IMR-90 (cell line): Measurements from ENCODE around the gene SETD9. TPM values are rescaled to one million over a fixed set of nuclear protein-coding genes. Genes with fewer than 3 reads are reported as not detected.
A peak's percentile ranks its signal among the peaks of the same experiment; 100 is the strongest.

ENCODE experiments used
- ATAC-seq: fragments of 200-7000 bp; cut with Tn5 transposase; 2 replicates; pipeline ENCODE4 v1.9.1; 2020; ENCODE audit warnings: low read depth, mild to moderate bottlenecking, moderate library complexity
- BruUV-seq: library from RNA; stranded (reverse); fragments of 400-500 nt; replicated peaks from 2 replicates; lab custom pipeline; 2021; lab: Mats Ljungman, UMichigan
- CTCF ChIA-PET: fragments of 300-600 bp; formaldehyde crosslinking; extraction: SDS; loops from one replicate; lab custom pipeline; 2021; ENCODE audit warnings: antibody characterized with exemption; lab: Yijun Ruan, JAX
- POLR2A ChIA-PET: fragments of 300-600 bp; sonication (Branson Sonifier 250); formaldehyde crosslinking; loops from one replicate; lab custom pipeline; 2022; ENCODE audit warnings: antibody characterized with exemption; ENCODE audit not compliant: unreplicated experiment; lab: Charles Lee
- DNase-seq: peaks from one replicate; pipeline ENCODE4 v3.0.0; 2013
- H2AFZ ChIP-seq: replicated peaks from 2 replicates; pipeline ENCODE3; 2013; ENCODE audit warnings: low read length, mild to moderate bottlenecking; ENCODE audit not compliant: poor library complexity
- H2AK5ac ChIP-seq: 2 replicates; pipeline ENCODE4 v1.6.1; 2013; ENCODE audit warnings: low read depth, low read length, inconsistent platforms
- H2AK9ac ChIP-seq: replicated peaks from 2 replicates; pipeline ENCODE3; 2013; ENCODE audit warnings: mild to moderate bottlenecking, low read depth, low read length, moderate library complexity; ENCODE audit not compliant: poor library complexity
- H2BK120ac ChIP-seq: 2 replicates; pipeline ENCODE4 v1.6.1; 2013; ENCODE audit warnings: low read depth, low read length, inconsistent platforms
- H2BK15ac ChIP-seq: 3 replicates; pipeline ENCODE4 v1.6.1; 2013; ENCODE audit warnings: low read depth, low read length, inconsistent platforms
- H2BK20ac ChIP-seq: 2 replicates; pipeline ENCODE4 v1.6.1; 2013; ENCODE audit warnings: low read depth, mild to moderate bottlenecking, inconsistent platforms, low read length, moderate library complexity
- H2BK5ac ChIP-seq: 2 replicates; pipeline ENCODE4 v1.6.1; 2013; ENCODE audit warnings: mild to moderate bottlenecking, low read depth, low read length, inconsistent platforms; ENCODE audit not compliant: poor library complexity, severe bottlenecking
- H3K14ac ChIP-seq: replicated peaks from 2 replicates; pipeline ENCODE4 v1.6.1; 2013; ENCODE audit warnings: low read depth, low read length, inconsistent platforms
- H3K18ac ChIP-seq: 2 replicates; pipeline ENCODE4 v1.6.1; 2013; ENCODE audit warnings: low read depth, low read length, control low read depth
- H3K23ac ChIP-seq: 2 replicates; pipeline ENCODE4 v1.6.1; 2013; ENCODE audit warnings: low read depth, low read length, inconsistent platforms
- H3K27ac ChIP-seq: 2 replicates; pipeline ENCODE4 v1.5.1; 2013; ENCODE audit warnings: mild to moderate bottlenecking, control low read depth, low read length; ENCODE audit not compliant: insufficient read depth
- H3K27me3 ChIP-seq: 2 replicates; pipeline ENCODE4 v1.6.1; 2013; ENCODE audit warnings: low read length; ENCODE audit not compliant: control insufficient read depth, insufficient read depth
- H3K36me3 ChIP-seq: 2 replicates; pipeline ENCODE4 v1.6.1; 2013; ENCODE audit warnings: low read length, mixed read lengths; ENCODE audit not compliant: control insufficient read depth, insufficient read depth
- H3K4ac ChIP-seq: 2 replicates; pipeline ENCODE4 v1.6.1; 2013; ENCODE audit warnings: low read depth, low read length, inconsistent platforms
- H3K4me1 ChIP-seq: 2 replicates; pipeline ENCODE4 v1.6.1; 2013; ENCODE audit warnings: low read length, mixed read lengths; ENCODE audit not compliant: control insufficient read depth, insufficient read depth
- H3K4me2 ChIP-seq: 2 replicates; pipeline ENCODE4 v1.6.1; 2013; ENCODE audit warnings: low read depth, mild to moderate bottlenecking, control low read depth, low read length, moderate library complexity
- H3K4me3 ChIP-seq: 2 replicates; pipeline ENCODE4 v1.5.1; 2013; ENCODE audit warnings: low read depth, mild to moderate bottlenecking, control low read depth, low read length, moderate library complexity; ENCODE audit not compliant: insufficient read depth
- H3K56ac ChIP-seq: 2 replicates; pipeline ENCODE4 v1.6.1; 2013; ENCODE audit warnings: low read length, inconsistent platforms; ENCODE audit not compliant: insufficient read depth; ENCODE audit errors: extremely low read depth
- H3K79me1 ChIP-seq, 2 experiments: 2 replicates each; pipeline ENCODE4 v1.6.1; 2013; ENCODE audit warnings: low read length in 2 of 2, inconsistent platforms in 1 of 2, low read depth in 1 of 2
- H3K9ac ChIP-seq: 2 replicates; pipeline ENCODE4 v1.6.1; 2013; ENCODE audit warnings: low read depth, low read length, control low read depth
- H3K9me1 ChIP-seq: 2 replicates; pipeline ENCODE4 v1.6.1; 2013; ENCODE audit warnings: low read length, inconsistent platforms; ENCODE audit not compliant: insufficient read depth
- H3K9me3 ChIP-seq: 2 replicates; pipeline ENCODE4 v1.6.1; 2013; ENCODE audit warnings: low read length; ENCODE audit not compliant: control insufficient read depth, insufficient read depth
- H4K20me1 ChIP-seq: 2 replicates; pipeline ENCODE4 v1.6.1; 2013; ENCODE audit warnings: low read length, inconsistent platforms; ENCODE audit not compliant: insufficient read depth
- H4K5ac ChIP-seq: 2 replicates; pipeline ENCODE4 v1.6.1; 2013; ENCODE audit warnings: mild to moderate bottlenecking, low read depth, low read length, control low read depth
- H4K8ac ChIP-seq, 2 experiments: 2 replicates each; pipeline ENCODE4 v1.6.1; 2013; ENCODE audit warnings: low read depth in 2 of 2, low read length in 2 of 2, control low read depth in 1 of 2, inconsistent platforms in 1 of 2
- H4K91ac ChIP-seq: 2 replicates; pipeline ENCODE4 v1.6.1; 2013; ENCODE audit warnings: low read depth, low read length, inconsistent platforms; ENCODE audit not compliant: insufficient read depth
- CHD1 ChIP-seq: IDR thresholded peaks from 2 replicates; pipeline ENCODE4 v1.6.1; 2012; ENCODE audit warnings: low read depth, low read length, improper control_type of control experiment
- FOS ChIP-seq: fragments of 150-350 bp; IDR thresholded peaks from 2 replicates; pipeline ENCODE4 v1.6.1; 2016; ENCODE audit warnings: low read depth, low read length
- POLR2A ChIP-seq: IDR thresholded peaks from 2 replicates; pipeline ENCODE4 v1.6.1; 2012; ENCODE audit warnings: mild to moderate bottlenecking, low read depth, low read length
- RCOR1 ChIP-seq: IDR thresholded peaks from 2 replicates; pipeline ENCODE4 v1.6.1; 2012; ENCODE audit warnings: mild to moderate bottlenecking, low read length, improper control_type of control experiment; ENCODE audit not compliant: insufficient replicate concordance
- RFX5 ChIP-seq: IDR thresholded peaks from 2 replicates; pipeline ENCODE4 v1.8.0; 2012; ENCODE audit warnings: low read depth, mild to moderate bottlenecking, low read length, moderate library complexity
- SMC3 ChIP-seq: fragments of 150-350 bp; IDR thresholded peaks from 2 replicates; pipeline ENCODE4 v1.6.1; 2016; ENCODE audit warnings: low read depth, mild to moderate bottlenecking, antibody characterized with exemption, low read length, moderate library complexity
- WGBS, 2 experiments: methylation state at CpG; one replicate each; pipeline versions ENCODE4 v1.1.5 to v1.1.7; 2013; ENCODE audit warnings: missing lambda C conversion rate in 2 of 2; ENCODE audit not compliant: insufficient read length in 1 of 2; ENCODE audit errors: extremely low coverage in 2 of 2; 5-methylcytosine and 5-hydroxymethylcytosine counted together
- dilution Hi-C: fragments of 300-500 bp; cut with HindIII; formaldehyde crosslinking; loops from one replicate; pipeline ENCODE4 v1.14.3; 2018; ENCODE audit warnings: low sequenced_read_pairs; ENCODE audit not compliant: unreplicated experiment
- in situ Hi-C: fragments of 300-500 bp; cut with MboI; formaldehyde crosslinking; loops from 3 replicates; pipeline ENCODE4 v1.14.3; 2019; ENCODE audit warnings: low sequenced_read_pairs, inconsistent platforms, mixed read lengths
- intact Hi-C: fragments of 100-400 bp; cut with micrococcal nuclease; formaldehyde crosslinking; loops from 2 replicates; pipeline ENCODE4 v1.10.0; 2022
- polyA plus RNA-seq, 3 experiments: library from polyadenylated mRNA; depleted of rRNA; stranded (reverse); fragments of >200 nt; gene quantifications; 2 replicates each; pipeline ENCODE4 v1.2.3, GENCODE V29; 2012; ENCODE audit warnings: low replicate concordance in 1 of 3
- total RNA-seq: library from RNA; depleted of rRNA; stranded (reverse); fragments of >200 nt; gene quantifications from 2 replicates; pipeline ENCODE4 v1.2.3, GENCODE V29; 2012
- TF ChIP-seq, protein P1 (sequence below): fragments of 150-350 bp; IDR thresholded peaks from 2 replicates; pipeline ENCODE4 v1.6.1; 2016; ENCODE audit warnings: low read depth, mild to moderate bottlenecking, low read length, moderate library complexity, borderline replicate concordance

Gene SETD9
- total and polyA plus RNA-seq, 2 of the 4 experiments (the other 2 are of a cell fraction), result 3.9 to 8.1 TPM

DNA sequence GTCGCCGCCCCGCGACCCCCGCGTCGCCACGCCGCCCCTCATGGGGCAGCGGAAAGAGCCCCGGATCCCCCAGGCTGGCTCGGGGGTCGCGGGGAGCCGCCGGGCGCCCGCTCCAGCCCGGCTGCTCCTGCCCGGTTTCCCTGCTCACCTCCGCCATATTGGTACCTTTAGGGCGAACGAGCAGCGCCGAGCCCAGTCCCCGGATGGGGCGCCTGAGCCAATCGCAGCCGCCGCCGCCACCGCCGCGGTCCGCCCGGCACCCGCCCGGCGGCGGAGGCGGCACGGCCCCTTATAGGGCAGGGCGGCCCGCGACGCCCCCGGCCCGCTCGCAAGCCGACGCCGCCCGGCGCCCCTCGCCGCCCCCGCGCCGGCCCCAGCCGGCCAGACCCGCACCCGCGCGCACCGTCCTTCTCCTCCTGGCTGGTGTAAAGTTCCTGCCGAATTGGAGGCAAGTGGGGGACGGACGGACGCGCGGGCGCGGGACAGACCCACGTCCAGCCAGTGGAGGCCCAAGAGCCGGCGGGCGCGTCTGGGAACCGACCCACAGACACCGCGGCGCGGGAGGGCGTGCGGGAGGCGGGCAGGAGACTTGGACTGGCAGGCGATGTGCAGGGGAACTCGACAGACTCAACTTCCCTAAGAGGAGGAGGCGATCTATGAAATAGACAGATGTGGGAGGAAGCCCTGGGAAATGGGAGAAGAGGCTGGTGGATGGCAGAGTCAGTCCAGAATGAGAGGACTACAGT lies 42.7 kb downstream of the SETD9 start, which contains the start of gene MIER3:
Gene MIER3, minus strand, starts transcription at position 178 of the 746 bp plus-strand sequence. Its CDS starts 21 bp downstream, at position 157.
- POLR2A ChIA-PET, result no interaction called here
- H4K5ac ChIP-seq, result no peak within 1 kb of the TSS

More for the DNA sequence above, 42.7 kb downstream of the SETD9 start, which contains the start of gene MIER3:
- in situ Hi-C loops, result no loop called here
- H4K20me1 ChIP-seq, result 0 out of 2 replicates have a peak, but pooled peaks cover 5% of the 10 kb centered on the region
- no TSS peak for BruUV-seq
- H3K23ac ChIP-seq, result peak within 1 kb of the TSS; percentile 82
- peak; percentile 67 for DNase-seq
- WGBS, 2 experiments, result 1% methylated on average over 15 of the region's 89 CpGs; no CpG with 5 or more reads in 1 of the 2 experiments
- 0 out of 2 replicates have a peak, but pooled peaks cover 3% of the 10 kb centered on the region for H3K9me1 ChIP-seq
- H3K4me3 ChIP-seq, result peak within 1 kb of the TSS; percentile 57
- peak within 1 kb of the TSS; percentile 52; the same call in 1 of the 2 replicates for H3K4ac ChIP-seq
- H2AK9ac ChIP-seq, result peak within 1 kb of the TSS; percentile 44
- no peaks in the 10 kb centered on the region for H3K9me3 ChIP-seq
- peak within 1 kb of the TSS; percentile 70 for H3K27ac ChIP-seq
- peaks cover 2% of the 10 kb centered on the region; the same call in 1 of the 2 replicates for H3K4me1 ChIP-seq
- H3K9ac ChIP-seq, result peak within 1 kb of the TSS; percentile 67
- peaks cover 8 to 16% of the 10 kb centered on the region in 2 experiments for H3K79me1 ChIP-seq
- peaks cover 2% of the 10 kb centered on the region for H3K36me3 ChIP-seq
- no peak within 1 kb of the TSS for H2BK15ac ChIP-seq
- dilution Hi-C loops, result no loop called here
- H4K91ac ChIP-seq, result peak within 1 kb of the TSS; percentile 3
- TF ChIP-seq FOS, result no peak
- TF ChIP-seq CHD1, result no peak
- TF ChIP-seq RCOR1, result no peak
- TF ChIP-seq, protein P1, sequence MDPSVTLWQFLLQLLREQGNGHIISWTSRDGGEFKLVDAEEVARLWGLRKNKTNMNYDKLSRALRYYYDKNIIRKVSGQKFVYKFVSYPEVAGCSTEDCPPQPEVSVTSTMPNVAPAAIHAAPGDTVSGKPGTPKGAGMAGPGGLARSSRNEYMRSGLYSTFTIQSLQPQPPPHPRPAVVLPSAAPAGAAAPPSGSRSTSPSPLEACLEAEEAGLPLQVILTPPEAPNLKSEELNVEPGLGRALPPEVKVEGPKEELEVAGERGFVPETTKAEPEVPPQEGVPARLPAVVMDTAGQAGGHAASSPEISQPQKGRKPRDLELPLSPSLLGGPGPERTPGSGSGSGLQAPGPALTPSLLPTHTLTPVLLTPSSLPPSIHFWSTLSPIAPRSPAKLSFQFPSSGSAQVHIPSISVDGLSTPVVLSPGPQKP, result no peak
- TF ChIP-seq POLR2A, result peak; percentile 76
- no peak for TF ChIP-seq RFX5
- TF ChIP-seq SMC3, result no peak
- peak within 1 kb of the TSS; percentile 96 for H3K4me2 ChIP-seq
- no peak within 1 kb of the TSS; the same call in 1 of the 2 replicates for H3K18ac ChIP-seq
- H3K14ac ChIP-seq, result peak within 1 kb of the TSS; percentile 74; the same call in 1 of the 2 replicates
- H3K56ac ChIP-seq, result no peak within 1 kb of the TSS
- H2AFZ ChIP-seq, result peak within 1 kb of the TSS; percentile 98
- H2BK120ac ChIP-seq, result no peak within 1 kb of the TSS
- CTCF ChIA-PET, result no interaction called here
- peak; percentile 97 for ATAC-seq
- H2BK20ac ChIP-seq, result no peak within 1 kb of the TSS
- intact Hi-C loops, result loop anchor here (5.0 kb wide), 2 partner anchors 185 to 1510 kb away; partner anchors contain the start of gene PLK2
- peaks cover 8% of the 10 kb centered on the region; the same call in 1 of the 2 replicates for H3K27me3 ChIP-seq
- peak within 1 kb of the TSS in 1 of 2 experiments; percentile 80; a peak in 2 of 4 replicates for H4K8ac ChIP-seq
- H2BK5ac ChIP-seq, result peak within 1 kb of the TSS; percentile 63
- H2AK5ac ChIP-seq, result peak within 1 kb of the TSS; percentile 48; the same call in 1 of the 2 replicates
